Fibroblast of gingiva (primary cell): Measurements from ENCODE around the gene DDI1.

ENCODE experiments used
- DNase-seq: peaks from one replicate; pipeline ENCODE4 v3.0.0-alpha.2; 2011; ENCODE audit warnings: low read depth

The DDI1 gene

DNA sequence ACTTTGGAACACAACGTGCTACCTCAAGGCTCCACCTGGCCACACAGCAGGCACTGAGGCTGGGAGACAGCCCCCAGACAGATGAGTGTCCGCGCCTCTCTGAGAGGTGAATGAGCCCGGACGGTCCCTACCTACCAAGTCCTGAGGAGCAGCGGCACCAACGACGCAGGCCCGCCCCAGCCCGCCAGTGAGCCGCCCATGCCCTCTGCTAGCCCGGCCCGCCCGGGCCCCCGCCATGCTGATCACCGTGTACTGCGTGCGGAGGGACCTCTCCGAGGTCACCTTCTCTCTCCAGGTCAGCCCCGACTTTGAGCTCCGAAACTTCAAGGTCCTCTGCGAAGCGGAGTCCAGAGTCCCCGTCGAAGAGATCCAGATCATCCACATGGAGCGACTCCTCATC is at the start of gene DDI1:
Gene DDI1, plus strand, starts transcription at position 53 of the 400 bp plus-strand sequence. Its CDS starts 183 bp downstream, at position 236.
- no peak for DNase-seq

DNA sequence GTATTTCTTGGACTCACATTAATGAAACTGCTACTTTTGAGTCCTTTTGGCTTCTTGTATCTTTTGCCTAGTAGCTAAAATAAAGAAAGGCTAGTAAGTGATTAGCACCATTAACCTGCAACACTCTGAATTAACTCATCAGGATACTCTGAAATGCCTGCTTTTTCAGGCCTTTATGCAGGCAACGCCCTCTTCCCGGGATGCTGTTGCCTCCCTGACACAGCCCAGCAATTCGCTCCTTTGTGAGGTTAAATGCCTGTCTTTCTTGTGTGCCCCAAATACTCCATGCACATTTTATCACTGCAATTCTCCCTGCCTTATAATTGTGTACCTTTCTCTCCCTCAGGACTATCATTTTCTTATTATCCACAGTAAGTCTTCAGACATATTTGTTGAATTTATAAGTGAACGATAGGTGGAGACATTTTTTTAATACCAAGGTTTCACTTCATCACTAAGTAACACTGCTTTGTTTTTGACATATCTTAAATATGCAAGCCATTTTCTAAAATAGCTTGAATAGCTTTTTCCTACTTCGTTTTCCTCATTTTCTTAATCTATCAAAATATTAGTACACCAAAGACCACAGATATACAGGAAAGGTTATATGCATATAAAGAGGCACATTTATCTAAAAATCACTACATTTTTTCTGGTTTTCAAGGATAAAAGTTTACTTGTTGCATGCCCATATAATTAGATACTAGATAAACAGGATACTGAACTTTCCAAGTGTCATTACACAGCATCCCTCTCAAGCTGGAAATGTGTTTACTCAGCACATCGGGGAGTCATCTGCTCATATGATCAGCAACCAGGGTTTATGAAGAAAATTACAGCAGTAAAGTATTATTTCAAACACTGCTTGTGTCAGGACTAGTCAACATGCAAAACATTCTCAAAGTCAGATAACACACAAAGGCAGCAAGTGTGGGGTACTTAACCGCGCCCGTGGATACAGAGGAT is 48.5 kb upstream of the DDI1 start:
- DNase-seq, result peak; percentile 58

DNA sequence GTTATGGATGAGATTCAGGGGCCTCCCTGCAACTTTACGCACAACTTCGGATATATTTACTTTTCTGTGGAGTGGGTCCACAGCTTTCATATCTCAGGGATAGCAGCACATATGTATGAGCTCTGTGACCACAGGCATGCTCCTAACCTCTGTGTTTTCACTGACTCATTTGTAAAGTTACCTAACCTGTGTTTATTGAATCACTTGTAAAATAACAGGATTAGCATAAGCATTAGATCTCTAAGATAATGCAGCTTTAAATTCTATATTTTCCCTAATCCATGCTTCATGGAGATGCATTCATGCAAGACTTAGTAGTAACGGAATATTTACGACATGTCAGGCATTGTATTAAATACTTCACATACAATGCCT is 47.9 kb upstream of the DDI1 start:
- DNase-seq, result peak; percentile 41

DNA sequence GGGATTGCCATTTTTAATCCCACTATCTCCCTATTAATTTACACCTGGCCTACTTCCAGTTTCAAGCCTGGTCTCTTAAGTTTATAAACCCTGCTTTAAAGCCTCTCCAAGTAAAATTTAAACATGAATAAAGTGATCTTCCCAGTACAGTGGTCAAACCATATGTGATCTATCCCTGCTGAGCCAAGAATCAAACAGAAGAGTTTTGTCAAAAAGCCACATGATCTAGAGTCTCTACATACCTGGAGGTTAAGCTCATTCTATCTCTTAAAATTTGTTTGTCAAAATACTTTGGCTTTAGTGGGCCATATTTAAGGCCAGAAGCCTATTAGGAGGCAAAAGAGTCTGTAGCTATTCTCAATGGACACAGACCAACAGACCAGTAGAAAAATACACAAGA is 42.9 kb upstream of the DDI1 start:
- DNase-seq, result no peak

DNA sequence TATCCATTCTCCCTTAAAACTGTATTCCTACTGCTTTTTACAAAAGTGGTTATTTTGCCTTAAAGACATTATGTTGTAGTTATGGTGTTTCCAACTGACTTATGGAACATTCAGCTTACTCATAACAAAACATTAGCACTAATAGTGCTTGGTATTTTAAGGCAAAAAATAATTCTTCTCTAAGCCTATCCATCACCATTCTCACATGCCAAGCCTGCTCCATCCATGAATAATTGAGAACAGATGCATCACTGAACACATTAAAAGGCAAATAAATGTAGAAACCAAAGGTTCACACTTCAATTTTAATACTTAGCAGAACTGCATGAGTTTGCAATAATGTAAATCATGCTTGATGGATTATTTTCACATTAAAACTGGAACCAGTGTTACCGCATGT is 42.3 kb upstream of the DDI1 start:
- DNase-seq, result peak; percentile 38

DNA sequence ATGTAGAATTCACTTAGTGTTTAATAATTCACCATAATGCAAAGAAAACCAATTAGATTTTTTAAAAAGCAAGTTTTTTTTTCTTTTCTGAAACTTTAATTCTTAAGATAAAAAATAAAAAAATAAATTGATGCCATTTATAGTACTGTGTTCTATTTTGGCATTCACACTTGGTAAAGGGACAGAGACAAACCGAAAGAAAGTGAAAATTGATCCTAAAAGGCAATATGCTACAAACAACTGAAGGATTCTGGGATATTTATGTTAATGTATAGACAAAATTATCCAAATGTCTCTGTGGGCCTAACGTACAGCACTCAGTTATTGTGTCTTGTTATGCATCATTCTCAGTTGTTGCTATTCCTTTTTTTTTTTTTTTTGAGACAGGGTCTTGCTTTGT is 41.9 kb upstream of the DDI1 start:
- DNase-seq, result no peak

DNA sequence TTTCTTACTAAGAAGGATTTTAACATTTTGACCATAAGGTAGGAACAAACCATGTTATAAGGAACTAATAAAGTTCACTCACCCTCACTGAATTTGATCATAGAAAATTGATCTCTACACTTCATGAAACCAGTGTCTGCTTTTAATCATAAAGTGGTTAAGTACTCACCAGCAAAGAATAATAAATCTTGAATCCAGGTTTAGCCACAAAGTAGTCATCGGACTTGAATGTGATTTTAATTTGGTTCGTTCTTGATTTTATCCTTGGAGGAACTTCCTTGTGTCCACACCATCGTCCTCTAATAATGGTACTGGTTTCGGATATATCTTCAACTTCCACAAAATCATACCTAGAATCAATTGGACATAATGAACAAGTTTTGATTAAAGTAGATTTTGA is 40.5 kb upstream of the DDI1 start:
- DNase-seq, result peak; percentile 43

DNA sequence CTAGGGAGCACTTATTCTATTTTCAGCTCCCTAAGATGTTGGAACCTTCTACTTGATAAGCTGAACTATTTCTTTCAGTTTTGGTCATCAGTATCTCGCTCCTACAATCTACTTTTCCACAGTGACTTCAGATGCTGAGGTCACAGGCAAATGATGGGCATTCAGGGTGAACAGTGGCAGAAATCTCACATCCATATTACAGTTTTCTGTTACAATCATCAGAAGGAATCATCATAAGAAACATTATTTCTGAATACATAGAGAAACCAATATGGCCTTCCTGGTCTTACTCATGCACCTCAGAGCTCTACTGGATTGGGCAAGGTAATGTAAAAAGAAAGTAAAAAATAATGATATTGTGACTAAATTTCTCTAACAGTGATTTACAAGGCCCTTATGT is 39.4 kb upstream of the DDI1 start:
- no peak for DNase-seq

DNA sequence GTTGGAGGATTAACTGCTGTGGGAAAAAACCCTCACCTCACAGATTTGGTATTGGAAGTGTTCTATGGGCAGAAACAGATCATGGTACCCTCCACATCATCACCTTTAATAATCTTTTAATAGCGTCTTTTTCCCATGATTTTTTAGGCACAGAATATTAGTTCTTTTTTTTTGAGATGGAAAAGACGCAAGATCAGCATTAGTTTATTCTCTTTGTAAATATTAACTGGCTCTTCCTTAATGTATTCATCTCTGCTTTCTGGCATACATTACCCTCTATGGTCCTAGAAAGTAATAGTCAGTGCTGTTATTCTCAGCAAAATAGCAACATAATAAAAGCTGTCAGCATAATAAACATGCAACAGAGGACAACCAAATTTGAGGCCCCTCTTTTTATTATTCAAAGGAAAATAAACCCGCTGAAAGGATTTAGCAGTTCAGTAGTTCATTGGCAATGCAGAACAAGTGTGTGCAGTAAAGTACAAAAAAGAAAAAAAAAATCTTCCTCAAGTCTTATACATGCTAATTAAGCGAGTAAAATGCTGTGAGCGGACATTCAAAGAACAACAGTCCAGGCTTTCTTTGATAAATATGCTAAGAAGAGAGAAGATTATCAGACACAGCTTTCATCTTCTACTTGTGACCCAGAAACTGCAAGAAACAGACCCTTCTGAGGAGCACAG is 37.5 kb upstream of the DDI1 start:
- no peak for DNase-seq

DNA sequence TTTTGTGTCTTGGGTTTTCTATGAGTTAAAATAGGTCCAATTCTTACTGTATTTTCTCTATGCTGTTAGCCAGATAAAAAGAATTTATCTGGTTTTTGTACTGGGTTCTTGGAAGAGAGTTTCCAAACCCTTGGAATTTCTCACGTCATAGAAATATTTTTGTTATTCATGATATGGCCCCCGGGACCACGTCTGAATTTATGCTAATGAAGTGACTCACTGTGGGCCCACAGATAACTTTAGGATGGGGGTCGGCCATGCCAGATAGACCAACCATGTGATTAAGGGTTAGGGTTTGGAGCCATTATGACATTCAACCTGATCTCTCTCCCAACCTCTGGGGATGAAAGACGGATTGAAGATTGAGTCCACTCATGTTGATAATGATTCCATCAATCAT is 35.6 kb upstream of the DDI1 start:
- DNase-seq, result peak; percentile 56

DNA sequence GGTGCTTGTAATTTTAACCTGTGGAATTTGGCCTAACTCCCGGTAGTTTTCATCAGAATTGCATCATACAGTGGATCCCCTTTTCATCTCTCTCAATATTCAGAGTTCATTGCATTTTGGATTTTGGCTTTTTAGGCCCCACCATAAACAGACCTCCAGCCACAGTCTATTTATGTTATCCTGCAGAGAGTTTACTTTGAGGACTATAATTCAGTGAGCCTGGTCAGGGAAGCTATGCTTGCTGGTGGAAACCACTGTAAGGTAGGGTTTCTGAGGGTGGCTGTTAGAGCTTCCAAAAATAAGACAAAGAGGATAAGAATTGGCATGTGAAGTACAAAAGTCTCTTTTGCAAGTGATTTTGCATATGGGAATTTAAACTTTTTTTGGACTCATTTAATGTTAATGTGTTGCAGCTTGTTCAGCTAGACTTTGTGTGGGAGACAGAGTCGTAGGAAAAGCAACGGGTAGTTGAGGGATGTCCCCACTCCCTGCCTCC is 34.8 kb upstream of the DDI1 start:
- peak; percentile 33 for DNase-seq

DNA sequence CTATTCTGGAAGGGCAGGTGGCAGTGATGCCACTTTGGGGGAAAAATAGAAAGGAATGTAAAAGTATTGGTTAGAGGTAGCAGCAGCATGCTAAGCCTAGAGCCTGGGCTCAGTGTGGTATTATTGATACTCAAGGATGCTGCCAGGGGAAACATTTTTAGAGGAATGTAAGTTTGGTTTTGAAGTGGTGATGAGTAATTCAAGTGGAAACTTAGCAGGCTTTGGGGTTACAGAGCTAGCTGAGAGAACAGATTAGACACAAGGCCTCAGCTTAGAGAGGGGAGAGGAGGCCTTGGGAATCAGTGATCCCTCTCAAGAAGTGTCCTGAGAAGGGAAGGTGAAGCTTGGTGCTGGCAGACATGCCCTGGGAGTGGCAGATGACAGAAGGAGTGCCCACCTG is 32.9 kb upstream of the DDI1 start:
- peak; percentile 14 for DNase-seq

DNA sequence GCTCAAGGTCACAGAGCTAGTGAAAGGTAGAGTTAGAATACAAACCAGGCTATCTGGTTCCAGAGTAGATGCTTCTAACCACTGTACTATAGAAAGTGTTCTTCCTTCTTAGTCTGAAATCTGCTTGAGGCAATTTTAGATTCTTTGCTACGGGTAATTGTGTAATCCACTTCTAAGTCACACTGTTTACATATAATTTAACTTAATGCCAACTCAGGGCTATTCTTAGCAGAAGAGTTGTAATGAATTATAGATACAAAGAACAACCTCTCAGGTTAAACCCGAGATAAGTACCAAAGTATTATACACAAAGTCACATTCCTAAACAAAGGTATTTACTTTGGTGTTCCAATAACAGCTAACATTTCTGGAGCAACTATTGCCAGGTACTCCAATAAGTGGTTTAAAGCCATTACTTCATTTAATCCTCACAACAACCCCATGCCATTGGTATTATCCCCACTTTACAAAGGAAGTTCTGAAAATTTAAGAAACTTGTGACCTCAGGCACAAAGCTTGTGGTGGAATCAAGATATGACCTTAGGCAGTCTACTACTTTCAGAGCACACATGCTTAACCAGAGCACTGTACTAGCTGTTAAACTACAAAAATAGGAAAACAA is 31.1 kb upstream of the DDI1 start:
- peak; percentile 71 for DNase-seq

DNA sequence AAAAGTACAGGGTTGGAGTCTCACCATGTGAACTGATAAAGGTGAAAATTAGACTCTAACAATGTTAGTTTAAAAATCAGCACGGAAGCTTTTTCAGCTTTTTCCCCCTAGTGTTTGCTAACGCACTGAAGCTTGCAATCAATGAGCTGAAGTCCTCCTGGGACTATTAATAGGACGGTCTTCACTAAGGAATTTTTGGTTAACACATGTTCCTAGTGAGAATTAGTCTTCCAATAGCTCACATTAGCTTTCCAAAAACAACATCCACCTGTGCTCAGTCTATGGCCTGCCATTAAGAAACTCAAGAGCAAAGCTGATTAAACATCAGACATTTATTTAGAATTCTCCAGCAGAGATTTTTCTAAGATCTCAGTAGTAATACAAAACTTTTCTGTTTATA is 26.7 kb upstream of the DDI1 start:
- DNase-seq, result no peak

DNA sequence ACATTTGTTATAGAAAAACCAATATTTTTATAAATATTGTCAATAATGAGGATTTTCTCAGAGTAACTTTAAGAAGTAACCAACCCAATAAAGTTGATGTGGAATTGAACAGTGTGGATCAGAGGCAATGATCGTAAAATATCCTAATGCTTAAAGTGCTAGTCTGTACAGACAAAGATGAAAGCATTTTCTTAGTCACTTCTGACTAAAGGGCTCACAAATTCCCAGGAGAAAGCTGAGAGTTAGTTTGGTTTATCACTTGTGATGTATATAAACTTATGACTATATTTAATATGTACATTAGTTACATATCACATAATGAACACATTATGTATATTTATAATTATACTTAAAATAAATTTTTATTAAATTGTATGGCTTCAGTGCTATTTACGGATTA is 25.4 kb upstream of the DDI1 start:
- DNase-seq, result no peak

DNA sequence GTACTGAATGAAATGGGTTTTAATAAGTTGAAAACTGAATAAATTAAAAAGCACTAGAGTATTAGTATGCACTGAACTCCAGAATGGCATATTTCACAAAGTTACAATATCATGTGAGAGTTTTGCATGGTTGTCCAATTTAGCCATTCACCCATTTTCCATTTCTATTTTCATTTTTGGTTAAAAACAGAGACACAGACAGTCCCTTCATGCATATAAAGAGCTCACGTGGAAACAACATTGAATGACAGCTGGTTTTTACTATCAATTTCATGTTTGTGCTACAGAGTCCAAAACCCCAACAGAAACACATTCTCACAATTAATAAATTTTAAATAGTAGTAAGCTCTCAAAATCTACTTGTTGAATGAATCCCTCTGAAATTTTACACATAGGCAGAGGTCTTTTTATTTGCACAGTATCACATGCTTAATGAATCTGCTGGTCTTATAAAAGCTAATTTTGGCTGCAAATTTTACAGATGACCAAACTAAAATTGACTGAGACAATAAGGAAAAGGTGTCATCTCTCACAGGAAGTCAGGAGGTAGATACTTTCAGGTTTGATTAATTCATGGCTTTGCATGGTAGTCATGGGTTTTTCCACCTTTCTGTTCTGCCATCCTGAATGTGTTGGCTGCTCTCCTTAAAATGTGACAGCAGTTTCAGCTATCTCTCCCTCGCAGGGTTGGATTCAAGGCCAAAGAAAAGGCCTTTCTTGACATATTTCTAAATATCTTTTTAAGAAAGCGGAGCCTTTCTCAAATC is 20.6 kb upstream of the DDI1 start:
- no peak for DNase-seq

DNA sequence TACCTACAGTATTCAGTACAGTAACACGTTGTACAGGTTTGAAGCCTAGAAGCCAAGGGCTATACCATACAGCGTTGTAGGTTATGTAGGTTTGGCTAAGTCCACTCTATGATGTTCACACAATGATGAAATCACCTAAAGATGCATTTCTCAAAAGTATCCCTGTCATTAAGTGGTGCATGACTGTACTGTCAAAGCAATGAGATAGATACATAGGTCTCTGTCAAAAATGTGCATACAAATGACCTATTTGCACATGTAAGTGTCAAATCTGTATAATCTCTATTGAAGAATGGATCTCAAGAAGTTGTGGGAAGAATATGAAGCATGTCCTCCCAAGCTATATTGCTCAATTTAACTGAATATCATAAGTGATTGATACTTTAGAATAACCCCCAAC is 11.9 kb upstream of the DDI1 start:
- DNase-seq, result no peak

DNA sequence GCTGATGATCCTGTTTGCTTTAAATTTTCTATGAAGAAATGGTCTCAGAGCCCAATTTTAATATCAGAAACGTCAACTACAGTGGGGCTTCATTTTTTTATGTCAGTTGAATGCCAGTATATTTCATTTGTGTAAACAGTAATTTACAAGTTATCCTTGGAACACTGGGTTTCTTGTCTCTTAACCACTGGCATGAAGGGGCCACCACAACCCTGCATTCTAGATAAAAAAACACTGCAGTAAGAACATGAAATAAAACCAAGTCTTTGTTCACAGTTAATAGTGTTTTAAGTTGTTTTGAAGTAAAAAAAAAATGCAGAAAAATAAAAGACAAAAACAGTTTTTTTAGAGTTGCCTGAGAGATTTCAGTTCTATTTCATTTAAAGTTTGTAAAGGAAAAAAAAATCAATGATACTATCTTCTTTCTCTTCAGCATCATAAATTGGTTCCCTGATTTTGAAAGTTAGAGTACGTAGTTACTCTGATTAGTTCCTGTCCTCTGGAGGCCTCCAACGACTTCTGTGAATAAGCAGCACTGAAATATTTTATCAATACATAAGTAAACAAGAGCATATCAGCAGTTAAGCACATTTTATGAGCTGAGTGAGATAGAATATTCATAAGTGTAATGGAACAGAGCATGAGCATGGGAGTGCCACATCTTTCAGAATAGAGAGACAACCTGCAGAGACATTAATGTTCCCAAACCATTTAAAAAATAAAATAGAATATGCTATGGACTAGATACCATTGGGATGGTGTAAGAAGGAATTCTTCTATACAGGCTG is 7.8 kb upstream of the DDI1 start:
- DNase-seq, result peak; percentile 34

DNA sequence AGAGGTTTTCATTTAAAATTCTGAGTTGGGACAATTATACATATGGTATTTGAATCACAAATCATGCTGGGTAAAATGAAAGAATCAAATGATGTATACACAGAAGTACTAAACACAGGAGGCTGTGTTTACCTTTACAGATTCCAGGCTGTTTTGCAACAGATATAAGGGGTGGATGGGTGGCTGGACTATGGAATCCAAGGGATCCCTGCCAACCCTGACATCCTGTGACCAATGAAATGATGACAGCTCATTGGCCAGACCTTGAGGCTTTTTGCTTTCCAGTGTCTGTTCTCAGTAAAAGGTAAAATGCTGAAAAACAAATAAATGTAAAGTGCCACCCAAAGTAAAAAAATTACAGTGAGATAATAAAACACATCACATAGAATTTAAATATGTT is 3.3 kb upstream of the DDI1 start:
- peak; percentile 79 for DNase-seq

DNA sequence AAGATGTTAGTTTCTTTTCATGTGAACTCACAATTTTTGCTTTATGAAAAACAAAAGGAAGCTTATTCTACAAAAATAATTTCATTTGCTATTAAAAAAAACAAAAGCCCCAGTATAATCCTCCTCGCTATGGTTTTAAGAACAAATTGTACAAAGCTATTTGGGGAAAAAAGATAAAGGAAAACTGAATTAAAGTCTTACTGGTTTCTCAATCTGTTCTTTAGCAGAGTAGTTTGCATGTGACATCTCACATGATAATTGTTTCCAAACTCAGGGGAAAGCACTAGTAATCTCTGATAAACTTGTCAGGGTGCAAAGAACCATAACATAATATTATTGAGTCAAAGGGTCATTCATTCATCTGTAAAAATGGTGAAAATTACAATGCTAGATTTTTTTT is 2.9 kb upstream of the DDI1 start:
- no peak for DNase-seq

DNA sequence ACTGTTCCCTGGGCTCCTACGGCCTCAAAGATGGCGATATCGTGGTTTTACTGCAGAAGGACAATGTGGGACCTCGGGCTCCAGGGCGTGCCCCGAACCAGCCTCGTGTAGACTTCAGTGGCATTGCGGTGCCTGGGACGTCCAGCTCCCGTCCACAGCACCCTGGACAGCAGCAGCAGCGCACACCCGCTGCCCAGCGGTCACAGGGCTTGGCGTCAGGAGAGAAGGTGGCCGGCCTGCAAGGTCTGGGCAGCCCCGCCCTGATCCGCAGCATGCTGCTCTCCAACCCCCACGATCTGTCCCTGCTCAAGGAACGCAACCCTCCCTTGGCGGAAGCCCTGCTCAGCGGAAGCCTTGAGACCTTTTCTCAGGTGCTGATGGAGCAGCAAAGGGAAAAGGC is 555 bp downstream of the DDI1 start:
- no peak for DNase-seq
